HG03457 (cell line): Measurements from ENCODE around the gene SCGB1D1.

ENCODE experiments used
- ATAC-seq: cut with Tn5 transposase; IDR thresholded peaks from one replicate; pipeline ENCODE4 v1.9.1; 2021; ENCODE audit warnings: moderate number of reproducible peaks; ENCODE audit not compliant: unreplicated experiment

SCGB1D1 gene

GRCh38 chr11:62221498-62221897 is 31.5 kb downstream of the SCGB1D1 start:
- ATAC-seq, result no peak

DNA sequence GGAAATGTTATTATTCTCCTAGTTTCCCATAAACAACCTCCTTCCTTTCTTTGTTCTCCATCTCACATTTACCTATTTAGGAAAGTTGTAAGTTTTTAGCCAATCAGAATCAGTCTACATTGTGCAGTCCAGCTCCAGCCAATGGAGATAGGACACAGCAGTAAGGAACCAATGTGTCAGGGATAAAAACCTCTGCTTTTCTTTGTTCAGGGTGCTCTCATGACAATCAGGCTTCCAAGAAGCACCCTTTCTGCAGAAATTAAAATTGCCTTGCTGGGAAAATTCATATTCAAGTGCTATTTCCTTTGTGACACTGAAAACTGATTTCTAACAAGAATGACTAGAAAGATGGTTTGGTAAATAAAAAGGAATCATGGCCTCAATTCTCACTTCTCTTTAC is 33.1 kb downstream of the SCGB1D1 start:
- no peak for ATAC-seq

DNA sequence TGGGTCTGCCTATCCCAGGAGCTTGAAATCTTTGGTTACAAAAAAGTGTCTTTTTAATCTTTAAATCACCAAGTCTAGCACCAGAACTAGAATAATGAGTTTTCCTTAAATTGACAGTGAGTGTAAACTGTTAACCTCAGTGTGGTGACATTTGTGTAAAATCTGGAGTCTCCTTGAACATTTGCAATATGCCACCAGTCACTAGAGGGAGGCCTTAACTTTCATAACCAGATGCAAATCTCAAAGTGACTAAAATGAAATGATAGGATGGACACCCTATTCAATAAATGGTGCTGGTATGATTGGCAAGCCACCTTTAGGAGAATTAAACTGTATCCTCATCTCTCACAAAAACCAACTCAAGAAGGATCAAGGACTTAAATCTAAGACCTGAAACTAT is 43.7 kb downstream of the SCGB1D1 start:
- no peak for ATAC-seq

DNA sequence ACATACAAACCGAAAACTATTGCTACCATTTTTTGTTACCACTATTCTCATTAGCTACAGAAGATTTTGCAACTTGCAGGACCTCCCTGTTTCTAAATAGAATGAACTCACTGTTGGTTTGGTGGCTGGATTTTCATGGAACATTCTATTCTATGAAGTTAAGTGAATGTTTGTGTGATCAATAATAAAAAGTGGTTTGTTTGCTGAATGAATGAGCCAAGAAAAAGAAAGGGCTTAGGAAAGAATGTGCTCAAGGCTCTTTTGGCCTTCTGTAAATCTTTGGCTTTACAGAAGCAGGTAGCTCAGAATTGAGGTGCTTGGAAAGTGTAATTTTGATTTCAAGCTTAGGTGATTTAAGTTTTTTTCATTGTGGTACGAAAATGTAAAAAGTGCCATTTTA is 46.2 kb downstream of the SCGB1D1 start:
- no peak for ATAC-seq

GRCh38 chr11:62237499-62237898 is 47.5 kb downstream of the SCGB1D1 start:
- ATAC-seq, result no peak

DNA sequence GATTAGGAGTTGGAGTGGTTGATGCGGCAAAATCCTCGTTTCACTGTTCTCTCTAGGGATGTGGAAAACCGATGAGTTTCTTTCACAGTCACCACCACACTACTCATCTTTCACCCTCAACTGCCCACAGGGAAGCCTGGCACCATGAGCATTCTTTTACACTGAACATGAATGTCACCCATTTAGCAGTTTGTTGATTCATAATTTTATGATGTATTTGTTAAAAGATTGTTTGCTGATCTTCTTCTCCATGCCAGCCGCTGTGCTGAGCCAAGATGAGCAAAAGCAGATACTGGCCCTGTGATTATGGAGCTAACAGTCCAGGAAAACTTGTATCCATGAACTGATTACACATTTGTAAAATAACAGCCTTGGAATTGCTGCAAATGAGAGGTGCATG is 48.1 kb downstream of the SCGB1D1 start:
- no peak for ATAC-seq

- no peak for ATAC-seq
These were observed 51.1 kb downstream of the SCGB1D1 start for GRCh38 chr11:62241095-62241494.

DNA sequence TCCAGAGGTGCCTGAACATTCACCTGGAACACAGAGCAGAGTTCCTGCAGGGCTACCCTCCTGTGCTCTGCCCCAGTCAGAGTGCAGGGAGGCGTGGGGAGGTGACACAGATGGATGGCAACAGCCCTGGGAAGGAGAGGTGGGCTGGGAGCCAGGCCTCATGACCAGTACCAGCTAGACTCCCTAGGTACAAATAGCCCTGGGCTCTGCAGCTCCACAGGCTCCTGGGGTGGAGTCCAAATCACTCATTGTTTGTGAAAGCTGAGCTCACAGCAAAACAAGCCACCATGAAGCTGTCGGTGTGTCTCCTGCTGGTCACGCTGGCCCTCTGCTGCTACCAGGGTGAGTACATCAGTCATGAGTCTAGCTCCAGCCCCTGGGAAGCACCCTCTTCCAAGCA is 52.0 kb downstream of the SCGB1D1 start, which contains the start of gene SCGB1D2:
TSS of gene SCGB1D2 (plus strand) at position 219 of the 400 bp plus-strand sequence. CDS start at position 288, 69 bp downstream.
- no peak for ATAC-seq
